A549 (cell line): Measurements from ENCODE around the gene GAK. TPM values are rescaled to one million over a fixed set of nuclear protein-coding genes. Genes with fewer than 3 reads are reported as not detected.

Experiments used
- ATAC-seq, 2 experiments: fragments of 200-7000 bp in 1 of 2; fragments of >200 bp in 1 of 2; cut with Nextera tagmentation in 1 of 2; cut with Tn5 transposase in 1 of 2; 3 replicates each; pipeline versions ENCODE4 v1.8.0 to v1.9.1; 2018 to 2020; ENCODE audit warnings: mild to moderate bottlenecking in 1 of 2, moderate library complexity in 1 of 2
- CTCF ChIA-PET: fragments of 300-600 bp; sonication (Branson Sonifier 250); formaldehyde crosslinking; extraction: SDS; loops from one replicate; lab custom pipeline; 2021; ENCODE audit warnings: antibody characterized with exemption, inconsistent platforms; lab: Yijun Ruan, JAX
- POLR2A ChIA-PET: fragments of 350-600 bp; formaldehyde crosslinking; extraction: SDS; loops from one replicate; lab custom pipeline; 2021; ENCODE audit warnings: antibody characterized with exemption, inconsistent platforms; lab: Yijun Ruan, JAX
- DNase-seq, 2 experiments: peaks; one replicate each; pipeline versions ENCODE4 v3.0.0 to v3.0.0-alpha.2; 2011 to 2016; ENCODE audit warnings: low read depth in 1 of 2, low spot score in 1 of 2
- FAIRE-seq: peaks from 2 replicates; lab custom pipeline; 2011; peaks lifted over from hg19 to GRCh38; lab: Jason Lieb, UNC
- H3K27ac ChIP-seq, 2 experiments: fragments of >200 bp; sonication (Bioruptor Twin); formaldehyde crosslinking; 3 replicates each; pipeline ENCODE4 v1.5.1; 2016 to 2017
- H3K4me1 ChIP-seq: fragments of >200 bp; sonication (Bioruptor Twin); formaldehyde crosslinking; 3 replicates; pipeline ENCODE4 v1.6.1; 2016
- H3K4me2 ChIP-seq: fragments of >200 bp; sonication (Bioruptor Twin); formaldehyde crosslinking; 3 replicates; pipeline ENCODE4 v1.6.1; 2016
- H3K4me3 ChIP-seq: fragments of >200 bp; sonication (Bioruptor Twin); formaldehyde crosslinking; 3 replicates; pipeline ENCODE4 v1.5.1; 2016
- H3K9me3 ChIP-seq: fragments of >200 bp; sonication (Bioruptor Twin); formaldehyde crosslinking; 3 replicates; pipeline ENCODE4 v1.6.1; 2016
- CTCF ChIP-seq: fragments of >200 bp; sonication (Bioruptor Twin); formaldehyde crosslinking; IDR thresholded peaks from 3 replicates; pipeline ENCODE4 v1.5.1; 2016
- EHF ChIP-seq: fragments of 250-450 bp; sonication (Bioruptor Pico); IDR thresholded peaks from 2 replicates; pipeline ENCODE4 v1.5.0; 2020; ENCODE audit warnings: mild to moderate bottlenecking
- EHMT2 ChIP-seq: fragments of 200-600 bp; sonication (generic); IDR thresholded peaks from 2 replicates; pipeline ENCODE4 v1.6.1; 2016; ENCODE audit warnings: antibody characterized with exemption, low read depth, mild to moderate bottlenecking, moderate library complexity
- ELK1 ChIP-seq: fragments of 150-350 bp; IDR thresholded peaks from 2 replicates; pipeline ENCODE4 v1.6.1; 2014; ENCODE audit warnings: low read depth, mild to moderate bottlenecking, low read length
- EP300 ChIP-seq, 2 experiments: fragments of >200 bp; sonication (Bioruptor Twin); formaldehyde crosslinking; IDR thresholded peaks; 2 replicates in 1 of 2; 3 replicates in 1 of 2; pipeline ENCODE4 v1.6.1; 2016 to 2017
- FOSB ChIP-seq: fragments of 250-450 bp; sonication (Bioruptor Pico); IDR thresholded peaks from 2 replicates; pipeline ENCODE4 v1.5.0; 2020; ENCODE audit warnings: mild to moderate bottlenecking, moderate library complexity
- FOXS1 ChIP-seq: fragments of 250-450 bp; sonication (Bioruptor Pico); IDR thresholded peaks from 2 replicates; pipeline ENCODE4 v1.5.0; 2020; ENCODE audit warnings: mild to moderate bottlenecking, moderate library complexity
- HES2 ChIP-seq: fragments of >200 bp; sonication (Bioruptor Twin); formaldehyde crosslinking; IDR thresholded peaks from 2 replicates; pipeline ENCODE4 v1.6.1; 2016
- HEYL ChIP-seq: fragments of 250-450 bp; sonication (Bioruptor Pico); IDR thresholded peaks from 2 replicates; pipeline ENCODE4 v1.8.0; 2021; ENCODE audit warnings: mild to moderate bottlenecking, moderate library complexity
- HMGXB4 ChIP-seq: fragments of 250-450 bp; sonication (Bioruptor Pico); IDR thresholded peaks from 2 replicates; pipeline ENCODE4 v1.5.0; 2021; ENCODE audit warnings: mild to moderate bottlenecking, moderate library complexity, borderline replicate concordance
- HOXA7 ChIP-seq: fragments of 250-450 bp; sonication (Bioruptor Pico); IDR thresholded peaks from 2 replicates; pipeline ENCODE4 v1.5.0; 2020; ENCODE audit warnings: mild to moderate bottlenecking, moderate library complexity
- HOXB13 ChIP-seq: fragments of 250-450 bp; sonication (Bioruptor Pico); IDR thresholded peaks from 2 replicates; pipeline ENCODE4 v1.5.0; 2020; ENCODE audit warnings: low read depth, mild to moderate bottlenecking, moderate library complexity
- HOXB5 ChIP-seq: fragments of 250-450 bp; sonication (Bioruptor Pico); IDR thresholded peaks from 2 replicates; pipeline ENCODE4 v1.5.0; 2020; ENCODE audit warnings: mild to moderate bottlenecking, moderate library complexity
- JUN ChIP-seq, 2 experiments: fragments of >200 bp; sonication (Bioruptor Twin); formaldehyde crosslinking; IDR thresholded peaks; 2 replicates in 1 of 2; 3 replicates in 1 of 2; pipeline ENCODE4 v1.6.1; 2016 to 2017
- JUNB ChIP-seq: fragments of >200 bp; sonication (Bioruptor Twin); formaldehyde crosslinking; IDR thresholded peaks from 2 replicates; pipeline ENCODE4 v1.6.1; 2016
- KDM1A ChIP-seq: fragments of 200-600 bp; sonication (generic); IDR thresholded peaks from 2 replicates; pipeline ENCODE4 v1.6.1; 2016; ENCODE audit warnings: low read depth, mild to moderate bottlenecking
- KDM5A ChIP-seq: fragments of 200-600 bp; sonication (generic); IDR thresholded peaks from 2 replicates; pipeline ENCODE4 v1.6.1; 2016; ENCODE audit warnings: antibody characterized with exemption, mild to moderate bottlenecking
- MAZ ChIP-seq: fragments of 150-350 bp; IDR thresholded peaks from 2 replicates; pipeline ENCODE4 v1.6.1; 2014; ENCODE audit warnings: antibody characterized with exemption, low read depth, low read length, borderline replicate concordance
- MYC ChIP-seq: IDR thresholded peaks from 2 replicates; pipeline ENCODE4 v1.6.1; 2012; ENCODE audit warnings: mild to moderate bottlenecking, inconsistent platforms, low read length, improper control_type of control experiment, borderline replicate concordance
- NFE2L2 ChIP-seq: fragments of 150-350 bp; conservative IDR thresholded peaks from 2 replicates; pipeline ENCODE4 v1.6.1; 2014; ENCODE audit warnings: low read length
- NPAS2 ChIP-seq: fragments of 250-450 bp; sonication (Bioruptor Pico); IDR thresholded peaks from 2 replicates; pipeline ENCODE4 v1.8.0; 2022; ENCODE audit warnings: mild to moderate bottlenecking, moderate library complexity, borderline replicate concordance
- PBX3 ChIP-seq: IDR thresholded peaks from 2 replicates; pipeline ENCODE4 v1.6.1; 2012
- POLR2A ChIP-seq: IDR thresholded peaks from 2 replicates; pipeline ENCODE4 v1.6.1; 2012; ENCODE audit warnings: mild to moderate bottlenecking, low read length
- POLR2AphosphoS2 ChIP-seq: conservative IDR thresholded peaks from 2 replicates; pipeline ENCODE4 v1.6.1; 2012; ENCODE audit warnings: low read length, improper control_type of control experiment, inconsistent platforms
- RAD21 ChIP-seq, 2 experiments: fragments of >200 bp in 1 of 2; sonication (Bioruptor Twin) in 1 of 2; formaldehyde crosslinking in 1 of 2; IDR thresholded peaks in 1 of 2; conservative IDR thresholded peaks in 1 of 2; 2 replicates in 1 of 2; 3 replicates in 1 of 2; pipeline ENCODE4 v1.6.1; 2012 to 2018; ENCODE audit warnings: inconsistent platforms in 1 of 2
- RARB ChIP-seq: fragments of 250-450 bp; sonication (Bioruptor Pico); IDR thresholded peaks from 2 replicates; pipeline ENCODE4 v1.8.0; 2021; ENCODE audit warnings: mild to moderate bottlenecking, moderate library complexity
- RCOR1 ChIP-seq: fragments of 150-350 bp; IDR thresholded peaks from 2 replicates; pipeline ENCODE4 v1.6.1; 2014; ENCODE audit warnings: antibody characterized with exemption, low read length, low read depth
- RFX5 ChIP-seq: fragments of 450-650 bp; IDR thresholded peaks from 2 replicates; pipeline ENCODE4 v1.7.1; 2014; ENCODE audit warnings: antibody characterized with exemption, mild to moderate bottlenecking, moderate library complexity
- SMC3 ChIP-seq: fragments of >200 bp; sonication (Bioruptor Twin); formaldehyde crosslinking; IDR thresholded peaks from 3 replicates; pipeline ENCODE4 v1.6.1; 2018; ENCODE audit warnings: inconsistent platforms
- SREBF2 ChIP-seq: fragments of 450-650 bp; IDR thresholded peaks from 2 replicates; pipeline ENCODE4 v1.6.1; 2014; ENCODE audit warnings: mild to moderate bottlenecking, moderate library complexity
- ZFP36 ChIP-seq: fragments of 450-650 bp; IDR thresholded peaks from 2 replicates; pipeline ENCODE4 v1.6.1; 2014; ENCODE audit warnings: borderline replicate concordance; ENCODE audit not compliant: partially characterized antibody
- WGBS: methylation state at CpG from one replicate; pipeline ENCODE4 v1.1.6; 2017; ENCODE audit errors: missing lambda C conversion rate; 5-methylcytosine and 5-hydroxymethylcytosine counted together
- polyA plus RNA-seq, 4 experiments: library from polyadenylated mRNA; depleted of rRNA in 3 of 4; stranded (reverse); fragments of >200 nt; fragmentation: RNase III in 1 of 4; extraction: RNeasy Plus Mini Kit Qiagen cat#74134 plus additional on column Dnase treatment in 1 of 4; gene quantifications; 2 replicates in 3 of 4; 3 replicates in 1 of 4; pipeline ENCODE4 v1.2.3, GENCODE V29; 2011 to 2017

The GAK gene
- polyA plus RNA-seq, 2 of the 4 experiments (the other 2 are of a cell fraction), result 13.8 to 34.3 TPM

GRCh38 chr4:931194-931959 is 739 bp downstream of the GAK start:
- Histone ChIP-seq H3K9me3 (no peaks in the 10 kb centered on the region), H3K4me3 (peak overlapping the region; percentile 99), H3K27ac (peak overlapping the region; percentile 97 to 99), H3K4me2 (peak overlapping the region; percentile 84), H3K4me1 (peaks cover 21% of the 10 kb centered on the region)
- no peak for TF ChIP-seq POLR2AphosphoS2
- TF ChIP-seq HEYL (CRISPR knock-in tag), result no peak
- TF ChIP-seq EHF (CRISPR knock-in tag), result no peak
- TF ChIP-seq HOXB13 (CRISPR knock-in tag), result no peak
- TF ChIP-seq HOXB5 (CRISPR knock-in tag), result no peak
- TF ChIP-seq SMC3, result no peak
- TF ChIP-seq CTCF, result no peak
- TF ChIP-seq EHMT2, result no peak
- TF ChIP-seq HMGXB4, result no peak
- TF ChIP-seq FOSB (CRISPR knock-in tag), result no peak
- no peak for TF ChIP-seq RCOR1
- no peak for TF ChIP-seq NPAS2 (CRISPR knock-in tag)
- TF ChIP-seq NFE2L2, result no peak
- TF ChIP-seq KDM5A, result no peak
- no peak for TF ChIP-seq RAD21 (conservative IDR thresholded peaks at IDR 0.05 in 1 of 2, IDR thresholded peaks at IDR 0.05 in 1 of 2)
- no peak for TF ChIP-seq HES2
- no peak for TF ChIP-seq POLR2A
- TF ChIP-seq ELK1, result no peak
- TF ChIP-seq ZFP36, result no peak
- peak; percentile 22 to 34; a peak in 3 of 6 replicates for ATAC-seq
- no peak for DNase-seq
- WGBS, result 2% methylated on average over 7 of the region's 31 CpGs
- ChIA-PET POLR2A (interaction anchor here (1.2 kb wide), 1 partner anchor 56 kb away, joined by 6 read pairs; the partner anchor contains the start of gene IDUA), CTCF (interaction anchor here (1.0 to 1.1 kb wide), 2 partner anchors 13 to 18 kb away, joined by 3 to 5 read pairs; no protein-coding TSS in a partner anchor)
- FAIRE-seq, result no peak

GRCh38 chr4:930827-931193 is 1.3 kb downstream of the GAK start:
- ChIA-PET CTCF (no interaction called here), POLR2A (no interaction called here)
- no peak for DNase-seq
- 53% methylated on average over 7 of the region's 7 CpGs for WGBS
- no peak for ATAC-seq
- peaks cover 21% of the 10 kb centered on the region for H3K4me1 ChIP-seq
- H3K27ac ChIP-seq, result peak overlapping the region in 1 of 2 experiments; percentile 99; a peak in 3 of 6 replicates
- H3K4me2 ChIP-seq, result peak overlapping the region; percentile 84
- H3K4me3 ChIP-seq, result peak overlapping the region; percentile 99
- H3K9me3 ChIP-seq, result no peaks in the 10 kb centered on the region
- FAIRE-seq, result no peak
- no peak for TF ChIP-seq FOSB (CRISPR knock-in tag)
- TF ChIP-seq JUN (IDR thresholded peaks at IDR 0.05), result no peak
- TF ChIP-seq MAZ, result no peak
- TF ChIP-seq MYC, result no peak
- TF ChIP-seq ELK1, result no peak
- no peak for TF ChIP-seq JUNB
- TF ChIP-seq EHF (CRISPR knock-in tag), result no peak
- TF ChIP-seq RFX5, result no peak
- TF ChIP-seq EP300 (IDR thresholded peaks at IDR 0.05), result no peak
- no peak for TF ChIP-seq EHMT2
- TF ChIP-seq PBX3, result no peak
- TF ChIP-seq SREBF2, result no peak
- no peak for TF ChIP-seq FOXS1 (CRISPR knock-in tag)
- no peak for TF ChIP-seq KDM1A
- no peak for TF ChIP-seq ZFP36
- TF ChIP-seq RAD21 (conservative IDR thresholded peaks at IDR 0.05 in 1 of 2, IDR thresholded peaks at IDR 0.05 in 1 of 2), result no peak
- TF ChIP-seq HOXA7 (CRISPR knock-in tag), result no peak
- TF ChIP-seq RARB (CRISPR knock-in tag), result no peak
